GM12878 (cell line): ENCODE results near the gene IFT81. TPM values are rescaled to one million over a fixed set of nuclear protein-coding genes. Genes with fewer than 3 reads are reported as not detected.

Experiments used
- ATAC-seq: fragments of 200-7000 bp; cut with Tn5 transposase; 3 replicates; pipeline ENCODE4 v1.9.1; 2020; ENCODE audit warnings: mild to moderate bottlenecking, moderate library complexity
- BruUV-seq: library from RNA; stranded (reverse); fragments of 400-500 nt; replicated peaks from 2 replicates; lab custom pipeline; 2021; lab: Mats Ljungman, UMichigan
- CTCF ChIA-PET: fragments of 300-600 bp; sonication (Branson Sonifier 250); formaldehyde crosslinking; extraction: SDS; loops from one replicate; lab custom pipeline; 2021; ENCODE audit warnings: inconsistent platforms; lab: Yijun Ruan, JAX
- POLR2A ChIA-PET: fragments of 350-600 bp; formaldehyde crosslinking; extraction: SDS; loops from one replicate; lab custom pipeline; 2021; ENCODE audit warnings: inconsistent platforms; lab: Charles Lee
- RAD21 ChIA-PET: fragments of 300-600 bp; sonication (Branson Sonifier 250); formaldehyde crosslinking; loops from one replicate; lab custom pipeline; 2023; ENCODE audit warnings: antibody characterized with exemption; ENCODE audit not compliant: unreplicated experiment; lab: Charles Lee
- SMC1A ChIA-PET: fragments of 300-600 bp; sonication (Branson Sonifier 250); formaldehyde crosslinking; loops from one replicate; lab custom pipeline; 2023; ENCODE audit not compliant: unreplicated experiment, uncharacterized antibody; lab: Charles Lee
- DNase-seq: peaks from one replicate; pipeline ENCODE4 v3.0.0-alpha.2; 2011; ENCODE audit warnings: low read depth, low spot score
- FAIRE-seq: peaks from 3 replicates; lab custom pipeline; 2011; peaks lifted over from hg19 to GRCh38; lab: Jason Lieb, UNC
- H2AFZ ChIP-seq: 2 replicates; pipeline ENCODE4 v1.6.0; 2011; ENCODE audit warnings: low read depth, low read length, control low read depth; ENCODE audit not compliant: control insufficient read depth
- H3K27ac ChIP-seq: 2 replicates; pipeline ENCODE4 v1.5.1; 2011; ENCODE audit warnings: control low read depth; ENCODE audit not compliant: control insufficient read depth, insufficient read depth
- H3K27me3 ChIP-seq, 2 experiments: replicated peaks in 1 of 2; 2 replicates each; pipeline versions ENCODE4 v1.6.0 to v1.6.1; 2011; ENCODE audit warnings: low read length in 1 of 2; ENCODE audit not compliant: control insufficient read depth in 2 of 2, insufficient read depth in 2 of 2
- H3K36me3 ChIP-seq, 2 experiments: 2 replicates each; pipeline ENCODE4 v1.5.1; 2011; ENCODE audit warnings: low read length in 1 of 2; ENCODE audit not compliant: control insufficient read depth in 2 of 2, insufficient read depth in 2 of 2
- H3K4me1 ChIP-seq: 2 replicates; pipeline ENCODE4 v1.6.1; 2011; ENCODE audit warnings: mild to moderate bottlenecking, low read length, moderate library complexity, mixed read lengths; ENCODE audit not compliant: control insufficient read depth, insufficient read depth
- H3K4me2 ChIP-seq: 2 replicates; pipeline ENCODE4 v1.6.0; 2011; ENCODE audit warnings: control low read depth; ENCODE audit not compliant: control insufficient read depth, insufficient read depth
- H3K4me3 ChIP-seq: fragments of 200-600 bp; sonication (generic); 2 replicates; pipeline ENCODE4 v1.5.1; 2016
- H3K79me2 ChIP-seq: 2 replicates; pipeline ENCODE4 v1.6.0; 2011; ENCODE audit warnings: low read length; ENCODE audit not compliant: control insufficient read depth, insufficient read depth
- H3K9ac ChIP-seq: 2 replicates; pipeline ENCODE4 v1.8.0; 2011; ENCODE audit warnings: low read length, control low read depth, mixed read lengths; ENCODE audit not compliant: control insufficient read depth, insufficient read depth
- H3K9me3 ChIP-seq: replicated peaks from 3 replicates; pipeline ENCODE4 v1.5.1; 2011; ENCODE audit warnings: mild to moderate bottlenecking, low read length; ENCODE audit not compliant: control insufficient read depth, insufficient read depth
- H4K20me1 ChIP-seq: 2 replicates; pipeline ENCODE4 v1.6.0; 2011; ENCODE audit not compliant: control insufficient read depth, insufficient read depth
- BCL11A ChIP-seq: IDR thresholded peaks from 2 replicates; pipeline ENCODE4 v1.6.1; 2011; ENCODE audit warnings: low read depth, low read length
- BHLHE40 ChIP-seq, 2 experiments: fragments of 450-650 bp in 1 of 2; IDR thresholded peaks; 2 replicates each; pipeline ENCODE4 v1.6.1; 2011 to 2017; ENCODE audit warnings: low read depth in 2 of 2, borderline replicate concordance in 1 of 2, improper control_type of control experiment in 1 of 2, low read length in 1 of 2, mild to moderate bottlenecking in 1 of 2
- LARP7 ChIP-seq: fragments of 450-650 bp; IDR thresholded peaks from 2 replicates; pipeline ENCODE4 v1.6.1; 2017; ENCODE audit warnings: mild to moderate bottlenecking
- MTA2 ChIP-seq: fragments of 450-650 bp; IDR thresholded peaks from 2 replicates; pipeline ENCODE4 v1.6.1; 2016; ENCODE audit warnings: low read depth, mild to moderate bottlenecking, moderate library complexity
- MTA3 ChIP-seq: IDR thresholded peaks from 2 replicates; pipeline ENCODE4 v1.6.1; 2012; ENCODE audit warnings: low read length, inconsistent platforms, borderline replicate concordance
- NR2C1 ChIP-seq: fragments of 450-650 bp; IDR thresholded peaks from 2 replicates; pipeline ENCODE4 v1.6.1; 2017; ENCODE audit warnings: antibody characterized with exemption, mild to moderate bottlenecking, moderate library complexity
- RELA ChIP-seq: fragments of 450-650 bp; IDR thresholded peaks from 2 replicates; pipeline ENCODE4 v1.8.0; 2014; ENCODE audit warnings: borderline replicate concordance; ENCODE audit not compliant: partially characterized antibody
- SIX5 ChIP-seq: IDR thresholded peaks from 2 replicates; pipeline ENCODE4 v1.6.1; 2011; ENCODE audit warnings: mild to moderate bottlenecking, low read depth, low read length, moderate library complexity; ENCODE audit not compliant: severe bottlenecking
- SPI1 ChIP-seq: IDR thresholded peaks from 2 replicates; pipeline ENCODE4 v1.6.1; 2011; ENCODE audit warnings: low read depth, mild to moderate bottlenecking, low read length, moderate library complexity, borderline replicate concordance; ENCODE audit not compliant: insufficient read depth
- SREBF1 ChIP-seq: IDR thresholded peaks from 2 replicates; pipeline ENCODE4 v1.6.1; 2012; ENCODE audit warnings: mild to moderate bottlenecking, low read length
- ZNF274 ChIP-seq: IDR thresholded peaks from one replicate; pipeline ENCODE4 v1.8.0; 2011; ENCODE audit not compliant: insufficient read length, insufficient read depth
- ZSCAN29 ChIP-seq: fragments of 450-650 bp; IDR thresholded peaks from 2 replicates; pipeline ENCODE4 v1.6.1; 2017; ENCODE audit warnings: mild to moderate bottlenecking, moderate library complexity
- ZZZ3 ChIP-seq: IDR thresholded peaks from 2 replicates; pipeline ENCODE4 v1.6.1; 2011; ENCODE audit warnings: low read depth; ENCODE audit not compliant: control insufficient read depth, insufficient read length
- in situ Hi-C: fragments of 300-500 bp; cut with MboI; formaldehyde crosslinking; loops from 9 replicates; pipeline ENCODE4 v1.14.3; 2018; ENCODE audit warnings: mixed read lengths
- intact Hi-C: fragments of 100-400 bp; cut with micrococcal nuclease; formaldehyde crosslinking; loops from one replicate; pipeline ENCODE4 v1.14.2; 2022; ENCODE audit not compliant: unreplicated experiment
- polyA plus RNA-seq, 11 experiments: library from polyadenylated mRNA; depleted of rRNA in 4 of 11; unstranded in 6 of 11; stranded (reverse) in 5 of 11; fragments of >200 nt; fragmentation: Nextera tagmentation in 4 of 11; fragmentation: Illumina TruSeq in 1 of 11; extraction: Ambion mirVana in 4 of 11; extraction: Trizol in 1 of 11; gene quantifications; 1 replicate in 1 of 11; 2 replicates in 10 of 11; pipeline versions ENCODE4 v1.2.1 to v1.2.3, GENCODE V29; 2011 to 2016; ENCODE audit warnings: inconsistent platforms in 2 of 11, missing spikeins in 2 of 11, low read depth in 1 of 11
- total RNA-seq, 4 experiments: library from RNA; depleted of rRNA in 3 of 4; stranded (reverse); fragments of >200 nt in 3 of 4; fragmentation: Illumina TruSeq in 1 of 4; extraction: Trizol in 1 of 4; gene quantifications; 2 replicates each; pipeline versions ENCODE4 v1.2.1 to v1.2.3, GENCODE V29; 2013 to 2021
- TF ChIP-seq, protein P1 (sequence below): fragments of 450-650 bp; IDR thresholded peaks from 2 replicates; pipeline ENCODE4 v1.6.1; 2017; ENCODE audit warnings: mild to moderate bottlenecking
- TF ChIP-seq, protein P2 (sequence below): IDR thresholded peaks from 2 replicates; pipeline ENCODE4 v1.6.1; 2012; ENCODE audit warnings: mild to moderate bottlenecking, low read depth, low read length
- TF ChIP-seq, protein P3 (sequence below): fragments of 450-650 bp; IDR thresholded peaks from 2 replicates; pipeline ENCODE4 v1.6.1; 2018; ENCODE audit warnings: borderline replicate concordance, mild to moderate bottlenecking; ENCODE audit not compliant: partially characterized antibody

IFT81 gene
- total and polyA plus RNA-seq, 10 of the 15 experiments (the other 5 are each of a cell fraction or from before 2014, with no cell fraction given) = 4.1 to 9.9 (median 5.6) TPM

DNA sequence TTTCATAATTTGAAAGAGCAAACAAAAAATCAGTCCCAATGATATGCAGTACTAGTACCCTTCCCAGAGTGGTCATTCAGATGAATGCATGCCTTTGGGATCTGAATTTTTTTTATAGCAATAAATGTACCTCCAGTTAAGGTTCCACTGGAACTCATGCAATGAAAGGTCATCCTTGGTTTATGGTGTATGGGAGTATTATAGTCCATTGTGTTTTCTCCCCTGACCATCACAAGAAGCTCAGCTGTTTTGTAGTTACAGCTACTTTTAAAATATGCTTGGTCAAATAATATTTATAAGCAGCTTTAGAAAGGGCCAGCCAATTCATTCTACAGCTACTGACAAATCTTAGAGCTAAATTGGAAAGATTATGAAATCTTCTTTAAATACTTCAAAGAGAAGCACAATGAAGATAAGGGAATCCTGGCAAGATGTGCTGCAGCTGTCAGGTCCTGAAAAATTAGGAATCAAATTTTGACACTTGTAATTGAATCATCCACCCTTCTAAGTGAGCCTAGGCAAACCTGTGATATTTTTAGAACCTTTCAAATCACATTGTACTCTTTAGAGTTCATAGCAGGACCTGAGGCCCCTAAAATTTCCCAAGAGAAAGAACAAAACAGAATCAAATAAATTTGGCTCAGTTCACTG lies 46.5 kb downstream of the IFT81 start:
- no TSS peak for BruUV-seq
- ChIA-PET POLR2A (no interaction called here), CTCF (interaction anchor here (0.7 kb wide), 1 partner anchor 76 kb away, joined by 3 read pairs; no protein-coding TSS in a partner anchor), SMC1A (interaction anchor here (0.6 to 2.3 kb wide), 3 partner anchors 9 to 268 kb away, joined by 3 to 7 read pairs (median 3); no protein-coding TSS in a partner anchor), RAD21 (no interaction called here)
- in situ Hi-C loops (no loop called here), intact Hi-C loops (no loop called here)
- no peak for FAIRE-seq
- Histone ChIP-seq H3K79me2 (no peaks in the 10 kb centered on the region), H4K20me1 (no peaks in the 10 kb centered on the region), H3K27me3 (no peaks in the 10 kb centered on the region), H3K4me3 (no peak overlapping the region), H3K9ac (no peak overlapping the region), H3K4me2 (no peak overlapping the region), H3K9me3 (no peaks in the 10 kb centered on the region), H3K27ac (no peak overlapping the region), H3K36me3 (no peaks in the 10 kb centered on the region), H3K4me1 (peaks cover 4% of the 10 kb centered on the region), H2AFZ (no peak overlapping the region)
- no peak for ATAC-seq
- DNase-seq = no peak
- TF ChIP-seq, protein P1, sequence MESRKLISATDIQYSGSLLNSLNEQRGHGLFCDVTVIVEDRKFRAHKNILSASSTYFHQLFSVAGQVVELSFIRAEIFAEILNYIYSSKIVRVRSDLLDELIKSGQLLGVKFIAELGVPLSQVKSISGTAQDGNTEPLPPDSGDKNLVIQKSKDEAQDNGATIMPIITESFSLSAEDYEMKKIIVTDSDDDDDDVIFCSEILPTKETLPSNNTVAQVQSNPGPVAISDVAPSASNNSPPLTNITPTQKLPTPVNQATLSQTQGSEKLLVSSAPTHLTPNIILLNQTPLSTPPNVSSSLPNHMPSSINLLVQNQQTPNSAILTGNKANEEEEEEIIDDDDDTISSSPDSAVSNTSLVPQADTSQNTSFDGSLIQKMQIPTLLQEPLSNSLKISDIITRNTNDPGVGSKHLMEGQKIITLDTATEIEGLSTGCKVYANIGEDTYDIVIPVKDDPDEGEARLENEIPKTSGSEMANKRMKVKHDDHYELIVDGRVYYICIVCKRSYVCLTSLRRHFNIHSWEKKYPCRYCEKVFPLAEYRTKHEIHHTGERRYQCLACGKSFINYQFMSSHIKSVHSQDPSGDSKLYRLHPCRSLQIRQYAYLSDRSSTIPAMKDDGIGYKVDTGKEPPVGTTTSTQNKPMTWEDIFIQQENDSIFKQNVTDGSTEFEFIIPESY = no peak
- TF ChIP-seq, protein P2, sequence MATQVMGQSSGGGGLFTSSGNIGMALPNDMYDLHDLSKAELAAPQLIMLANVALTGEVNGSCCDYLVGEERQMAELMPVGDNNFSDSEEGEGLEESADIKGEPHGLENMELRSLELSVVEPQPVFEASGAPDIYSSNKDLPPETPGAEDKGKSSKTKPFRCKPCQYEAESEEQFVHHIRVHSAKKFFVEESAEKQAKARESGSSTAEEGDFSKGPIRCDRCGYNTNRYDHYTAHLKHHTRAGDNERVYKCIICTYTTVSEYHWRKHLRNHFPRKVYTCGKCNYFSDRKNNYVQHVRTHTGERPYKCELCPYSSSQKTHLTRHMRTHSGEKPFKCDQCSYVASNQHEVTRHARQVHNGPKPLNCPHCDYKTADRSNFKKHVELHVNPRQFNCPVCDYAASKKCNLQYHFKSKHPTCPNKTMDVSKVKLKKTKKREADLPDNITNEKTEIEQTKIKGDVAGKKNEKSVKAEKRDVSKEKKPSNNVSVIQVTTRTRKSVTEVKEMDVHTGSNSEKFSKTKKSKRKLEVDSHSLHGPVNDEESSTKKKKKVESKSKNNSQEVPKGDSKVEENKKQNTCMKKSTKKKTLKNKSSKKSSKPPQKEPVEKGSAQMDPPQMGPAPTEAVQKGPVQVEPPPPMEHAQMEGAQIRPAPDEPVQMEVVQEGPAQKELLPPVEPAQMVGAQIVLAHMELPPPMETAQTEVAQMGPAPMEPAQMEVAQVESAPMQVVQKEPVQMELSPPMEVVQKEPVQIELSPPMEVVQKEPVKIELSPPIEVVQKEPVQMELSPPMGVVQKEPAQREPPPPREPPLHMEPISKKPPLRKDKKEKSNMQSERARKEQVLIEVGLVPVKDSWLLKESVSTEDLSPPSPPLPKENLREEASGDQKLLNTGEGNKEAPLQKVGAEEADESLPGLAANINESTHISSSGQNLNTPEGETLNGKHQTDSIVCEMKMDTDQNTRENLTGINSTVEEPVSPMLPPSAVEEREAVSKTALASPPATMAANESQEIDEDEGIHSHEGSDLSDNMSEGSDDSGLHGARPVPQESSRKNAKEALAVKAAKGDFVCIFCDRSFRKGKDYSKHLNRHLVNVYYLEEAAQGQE = no peak
- no peak for TF ChIP-seq ZZZ3
- no peak for TF ChIP-seq LARP7
- TF ChIP-seq SIX5 = no peak
- TF ChIP-seq SPI1 = no peak
- no peak for TF ChIP-seq MTA3
- TF ChIP-seq ZNF274 = no peak
- no peak for TF ChIP-seq BHLHE40 (IDR thresholded peaks at IDR 0.05; ENCODE audit: borderline replicate concordance in 1 of 2, low read depth in 2 of 2, low read length in 1 of 2)
- no peak for TF ChIP-seq ZSCAN29
- TF ChIP-seq BCL11A = no peak
- no peak for TF ChIP-seq MTA2
- TF ChIP-seq RELA = no peak
- no peak for TF ChIP-seq SREBF1
- TF ChIP-seq, protein P3, sequence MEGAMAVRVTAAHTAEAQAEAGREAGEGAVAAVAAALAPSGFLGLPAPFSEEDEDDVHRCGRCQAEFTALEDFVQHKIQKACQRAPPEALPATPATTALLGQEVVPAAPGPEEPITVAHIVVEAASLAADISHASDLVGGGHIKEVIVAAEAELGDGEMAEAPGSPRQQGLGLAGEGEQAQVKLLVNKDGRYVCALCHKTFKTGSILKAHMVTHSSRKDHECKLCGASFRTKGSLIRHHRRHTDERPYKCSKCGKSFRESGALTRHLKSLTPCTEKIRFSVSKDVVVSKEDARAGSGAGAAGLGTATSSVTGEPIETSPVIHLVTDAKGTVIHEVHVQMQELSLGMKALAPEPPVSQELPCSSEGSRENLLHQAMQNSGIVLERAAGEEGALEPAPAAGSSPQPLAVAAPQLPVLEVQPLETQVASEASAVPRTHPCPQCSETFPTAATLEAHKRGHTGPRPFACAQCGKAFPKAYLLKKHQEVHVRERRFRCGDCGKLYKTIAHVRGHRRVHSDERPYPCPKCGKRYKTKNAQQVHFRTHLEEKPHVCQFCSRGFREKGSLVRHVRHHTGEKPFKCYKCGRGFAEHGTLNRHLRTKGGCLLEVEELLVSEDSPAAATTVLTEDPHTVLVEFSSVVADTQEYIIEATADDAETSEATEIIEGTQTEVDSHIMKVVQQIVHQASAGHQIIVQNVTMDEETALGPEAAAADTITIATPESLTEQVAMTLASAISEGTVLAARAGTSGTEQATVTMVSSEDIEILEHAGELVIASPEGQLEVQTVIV = no peak
- TF ChIP-seq NR2C1 = no peak
